ENCODE measurements around the gene RFTN2.

DNA sequence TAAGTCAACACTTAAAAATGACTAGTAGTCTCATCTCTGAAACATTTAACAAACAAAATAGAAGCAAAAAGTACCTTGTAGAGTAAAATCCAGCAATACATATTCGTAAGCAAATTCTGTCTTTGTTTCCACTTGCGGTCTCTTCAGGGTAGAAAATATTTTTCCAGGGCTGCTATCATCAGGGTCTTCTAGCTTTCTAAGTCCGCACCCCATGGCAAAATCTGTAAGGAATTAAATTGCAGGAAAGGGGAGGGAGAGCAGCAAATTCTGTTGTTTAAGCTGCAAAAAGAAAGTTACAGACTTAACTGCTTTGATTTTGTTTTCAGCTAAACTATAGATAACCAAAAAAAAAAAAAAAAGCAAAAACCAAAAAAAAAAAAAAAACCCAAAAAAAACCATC, at the start of gene RFTN2:
- TF ChIP-seq, protein P1, sequence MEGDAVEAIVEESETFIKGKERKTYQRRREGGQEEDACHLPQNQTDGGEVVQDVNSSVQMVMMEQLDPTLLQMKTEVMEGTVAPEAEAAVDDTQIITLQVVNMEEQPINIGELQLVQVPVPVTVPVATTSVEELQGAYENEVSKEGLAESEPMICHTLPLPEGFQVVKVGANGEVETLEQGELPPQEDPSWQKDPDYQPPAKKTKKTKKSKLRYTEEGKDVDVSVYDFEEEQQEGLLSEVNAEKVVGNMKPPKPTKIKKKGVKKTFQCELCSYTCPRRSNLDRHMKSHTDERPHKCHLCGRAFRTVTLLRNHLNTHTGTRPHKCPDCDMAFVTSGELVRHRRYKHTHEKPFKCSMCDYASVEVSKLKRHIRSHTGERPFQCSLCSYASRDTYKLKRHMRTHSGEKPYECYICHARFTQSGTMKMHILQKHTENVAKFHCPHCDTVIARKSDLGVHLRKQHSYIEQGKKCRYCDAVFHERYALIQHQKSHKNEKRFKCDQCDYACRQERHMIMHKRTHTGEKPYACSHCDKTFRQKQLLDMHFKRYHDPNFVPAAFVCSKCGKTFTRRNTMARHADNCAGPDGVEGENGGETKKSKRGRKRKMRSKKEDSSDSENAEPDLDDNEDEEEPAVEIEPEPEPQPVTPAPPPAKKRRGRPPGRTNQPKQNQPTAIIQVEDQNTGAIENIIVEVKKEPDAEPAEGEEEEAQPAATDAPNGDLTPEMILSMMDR (IDR thresholded peaks at IDR 0.05) = no peak
- TF ChIP-seq POLR2AphosphoS5 (IDR thresholded peaks at IDR 0.05; ENCODE audit: low read depth, low read length) = no peak
- no peak for TF ChIP-seq TCF7L2 (IDR thresholded peaks at IDR 0.05; ENCODE audit: low read depth, low read length)
